K562 (cell line): Measurements from ENCODE around the gene PRRT2. TPM values are rescaled to one million over a fixed set of nuclear protein-coding genes. Genes with fewer than 3 reads are reported as not detected.
A peak's percentile ranks its signal among the peaks of the same experiment; 100 is the strongest.

ENCODE experiments used
- EGR1 ChIP-seq: fragments of 450-650 bp; conservative IDR thresholded peaks from 2 replicates; pipeline ENCODE4 v1.6.1; 2017; ENCODE audit warnings: mild to moderate bottlenecking
- ETV5 ChIP-seq: sonication (generic); formaldehyde crosslinking; IDR thresholded peaks from 2 replicates; pipeline ENCODE4 v1.4.0; 2020; ENCODE audit warnings: low read depth, mild to moderate bottlenecking, missing genetic modification reagents
- FOXA1 ChIP-seq: fragments of 450-650 bp; IDR thresholded peaks from 2 replicates; pipeline ENCODE4 v1.6.1; 2016; ENCODE audit warnings: mild to moderate bottlenecking, borderline replicate concordance
- GABPA ChIP-seq: fragments of 200-800 bp; sonication (Bioruptor generic); conservative IDR thresholded peaks from 2 replicates; pipeline ENCODE4 v1.6.1; 2016; ENCODE audit warnings: low read depth, missing genetic modification characterization, missing compliant biosample characterization
- HDGF ChIP-seq: fragments of 450-650 bp; IDR thresholded peaks from 2 replicates; pipeline ENCODE4 v1.6.1; 2016
- HNRNPLL ChIP-seq: fragments of 200-400 bp; formaldehyde crosslinking; IDR thresholded peaks from 2 replicates; pipeline ENCODE4 v1.6.1; 2017; ENCODE audit warnings: low read length, low read depth, mild to moderate bottlenecking; ENCODE audit not compliant: poor library complexity, severe bottlenecking
- IFI16 ChIP-seq: fragments of 250-450 bp; sonication (Bioruptor Pico); IDR thresholded peaks from 2 replicates; pipeline ENCODE4 v2.1.2; 2022; ENCODE audit warnings: mild to moderate bottlenecking, inconsistent platforms
- KLF13 ChIP-seq: fragments of 450-650 bp; IDR thresholded peaks from 2 replicates; pipeline ENCODE4 v1.6.1; 2016; ENCODE audit warnings: missing genetic modification characterization, low read depth, mild to moderate bottlenecking, missing compliant biosample characterization, moderate library complexity, borderline replicate concordance
- PHF8 ChIP-seq: fragments of 200-600 bp; sonication (generic); IDR thresholded peaks from 2 replicates; pipeline ENCODE4 v1.6.1; 2012; ENCODE audit warnings: mixed run types, mild to moderate bottlenecking, inconsistent platforms, low read length, moderate library complexity, borderline replicate concordance
- POU5F1 ChIP-seq: fragments of 150-350 bp; IDR thresholded peaks from 2 replicates; pipeline ENCODE4 v1.6.1; 2014; ENCODE audit warnings: borderline replicate concordance, low read length, low read depth, mild to moderate bottlenecking; ENCODE audit not compliant: partially characterized antibody
- PURB ChIP-seq: sonication (generic); formaldehyde crosslinking; IDR thresholded peaks from 2 replicates; pipeline ENCODE4 v1.9.0; 2021; ENCODE audit warnings: low read depth, mild to moderate bottlenecking, missing genetic modification reagents
- RBBP5 ChIP-seq: fragments of 200-600 bp; sonication (generic); IDR thresholded peaks from 2 replicates; pipeline ENCODE4 v1.6.1; 2012; ENCODE audit warnings: borderline replicate concordance, mild to moderate bottlenecking, low read length, control low read depth, inconsistent platforms; ENCODE audit not compliant: insufficient read depth, poor library complexity, severe bottlenecking
- SMARCE1 ChIP-seq: fragments of 450-650 bp; IDR thresholded peaks from 2 replicates; pipeline ENCODE4 v1.7.1; 2016; ENCODE audit warnings: mild to moderate bottlenecking
- TEAD1 ChIP-seq, 2 experiments: fragments of 450-650 bp in 1 of 2; sonication (generic) in 1 of 2; formaldehyde crosslinking; IDR thresholded peaks; 2 replicates each; pipeline versions ENCODE4 v1.4.0 to v1.8.0; 2020 to 2022; ENCODE audit warnings: mild to moderate bottlenecking in 2 of 2, missing genetic modification reagents in 1 of 2
- YY1 ChIP-seq, 3 experiments: IDR thresholded peaks; 2 replicates each; pipeline ENCODE4 v1.6.1; 2011; ENCODE audit warnings: low read length in 2 of 3, mild to moderate bottlenecking in 2 of 3, moderate library complexity in 2 of 3, borderline replicate concordance in 1 of 3, control low read depth in 1 of 3, low read depth in 1 of 3; ENCODE audit not compliant: insufficient read depth in 3 of 3, insufficient replicate concordance in 2 of 3, control insufficient read depth in 1 of 3, insufficient read length in 1 of 3; ENCODE audit errors: extremely low read depth in 1 of 3
- ZFP1 ChIP-seq: fragments of 450-650 bp; formaldehyde crosslinking; IDR thresholded peaks from 2 replicates; pipeline ENCODE4 v1.4.0; 2020; ENCODE audit warnings: mild to moderate bottlenecking, mixed read lengths
- ZNF707 ChIP-seq: fragments of 250-450 bp; sonication (Bioruptor Pico); conservative IDR thresholded peaks from 2 replicates; pipeline ENCODE4 v1.8.0; 2022; ENCODE audit warnings: inconsistent platforms, mild to moderate bottlenecking, moderate library complexity
- polyA plus RNA-seq, 8 experiments: library from polyadenylated mRNA; depleted of rRNA in 4 of 8; stranded (reverse) in 5 of 8; unstranded in 3 of 8; fragments of >200 nt; fragmentation: Nextera tagmentation in 2 of 8; fragmentation: Illumina TruSeq in 1 of 8; extraction: Ambion mirVana in 2 of 8; extraction: Trizol in 1 of 8; gene quantifications; 2 replicates each; pipeline versions ENCODE4 v1.2.1 to v1.2.3, GENCODE V29; 2011 to 2014; ENCODE audit warnings: inconsistent platforms in 1 of 8, missing spikeins in 1 of 8
- total RNA-seq, 7 experiments: library from RNA; depleted of rRNA in 6 of 7; stranded (reverse); fragments of >200 nt in 6 of 7; fragmentation: Illumina TruSeq in 2 of 7; extraction: Trizol in 2 of 7; gene quantifications; 2 replicates each; pipeline versions ENCODE4 v1.2.1 to v1.2.3, GENCODE V29; 2011 to 2021; ENCODE audit warnings: low replicate concordance in 1 of 7
- TF ChIP-seq, protein P1 (sequence below), 3 experiments: IDR thresholded peaks in 2 of 3; conservative IDR thresholded peaks in 1 of 3; 2 replicates each; pipeline ENCODE4 v1.5.1; 2011 to 2012; ENCODE audit warnings: low read length in 3 of 3, mild to moderate bottlenecking in 3 of 3, control low read depth in 2 of 3, improper control_type of control experiment in 1 of 3, inconsistent platforms in 1 of 3, low read depth in 1 of 3, mixed read lengths in 1 of 3, moderate library complexity in 1 of 3; ENCODE audit not compliant: insufficient read depth in 2 of 3
- TF ChIP-seq, protein P2 (sequence below), 2 experiments: fragments of 250-450 bp in 1 of 2; fragments of 450-650 bp in 1 of 2; sonication (Bioruptor Pico) in 1 of 2; IDR thresholded peaks; 2 replicates each; pipeline versions ENCODE4 v1.6.1 to v1.8.0; 2016 to 2021; ENCODE audit warnings: mild to moderate bottlenecking in 2 of 2, moderate library complexity in 2 of 2, missing compliant biosample characterization in 1 of 2, missing genetic modification characterization in 1 of 2
- TF ChIP-seq, protein P3 (sequence below): sonication (generic); formaldehyde crosslinking; IDR thresholded peaks from 2 replicates; pipeline ENCODE4 v1.8.1; 2022; ENCODE audit warnings: missing genetic modification reagents
- TF ChIP-seq, protein P4 (sequence below): IDR thresholded peaks from 2 replicates; pipeline ENCODE4 v1.6.1; 2014; ENCODE audit warnings: antibody characterized with exemption

Gene PRRT2
- total and polyA plus RNA-seq, 9 of the 15 experiments (the other 6 are each of a cell fraction or from before 2014, with no cell fraction given), result 0.11 to 1.0 (median 0.42) TPM; not detected in 2

DNA sequence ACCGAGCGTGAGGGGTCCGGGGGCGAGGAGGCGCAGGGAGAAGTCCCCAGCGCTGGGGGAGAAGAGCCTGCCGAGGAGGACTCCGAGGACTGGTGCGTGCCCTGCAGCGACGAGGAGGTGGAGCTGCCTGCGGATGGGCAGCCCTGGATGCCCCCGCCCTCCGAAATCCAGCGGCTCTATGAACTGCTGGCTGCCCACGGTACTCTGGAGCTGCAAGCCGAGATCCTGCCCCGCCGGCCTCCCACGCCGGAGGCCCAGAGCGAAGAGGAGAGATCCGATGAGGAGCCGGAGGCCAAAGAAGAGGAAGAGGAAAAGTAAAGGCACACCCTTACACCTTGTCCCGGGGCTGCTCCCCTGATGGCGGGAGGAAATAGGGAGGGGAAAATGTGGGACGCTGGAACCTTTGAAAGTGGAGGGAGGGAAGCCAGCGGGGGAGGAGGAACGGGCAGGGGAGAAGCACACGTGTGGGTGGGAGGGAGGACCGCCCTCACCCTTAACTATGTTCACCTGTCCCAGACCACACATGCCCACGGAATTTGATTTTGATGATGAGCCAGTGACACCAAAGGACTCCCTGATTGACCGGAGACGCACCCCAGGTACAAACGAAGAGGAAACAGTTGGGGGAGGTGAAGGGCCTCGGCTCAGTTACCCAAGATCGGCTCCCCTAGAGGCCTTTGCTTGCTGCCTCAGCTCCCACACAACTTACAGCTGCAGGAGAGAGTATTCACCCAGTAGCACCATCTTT is 4.9 kb downstream of the PRRT2 start (continued):
- TF ChIP-seq KLF13 (tag) (no peak), SMARCE1 (0 out of 2 replicates have a peak, but pooled peaks have one; percentile 14), ZFP1 (CRISPR knock-in tag) (0 out of 2 replicates have a peak, but pooled peaks have one; percentile 34), HNRNPLL (no peak), PURB (CRISPR knock-in tag) (no peak), PHF8 (peak; percentile 14; the same call in 1 of the 2 replicates), ZNF707 (CRISPR knock-in tag) (no peak), HDGF (0 out of 2 replicates have a peak, but pooled peaks have one; percentile 21), FOXA1 (no peak), RBBP5 (peak; percentile 72), POU5F1 (no peak), GABPA (tag) (no peak), TEAD1 (CRISPR knock-in tag; IDR thresholded peaks at IDR 0.05) (no peak), YY1 (IDR thresholded peaks at IDR 0.05; ENCODE audit: borderline replicate concordance in 1 of 3, control insufficient read depth in 1 of 3, extremely low read depth in 1 of 3, insufficient read depth in 3 of 3, insufficient read length in 1 of 3, insufficient replicate concordance in 2 of 3, low read depth in 1 of 3, low read length in 2 of 3) (peak in 1 of 3 experiments; percentile 13), EGR1 (peak; percentile 77), IFI16 (no peak), ETV5 (CRISPR knock-in tag) (0 out of 2 replicates have a peak, but pooled peaks have one; percentile 2)
- TF ChIP-seq, protein P1, sequence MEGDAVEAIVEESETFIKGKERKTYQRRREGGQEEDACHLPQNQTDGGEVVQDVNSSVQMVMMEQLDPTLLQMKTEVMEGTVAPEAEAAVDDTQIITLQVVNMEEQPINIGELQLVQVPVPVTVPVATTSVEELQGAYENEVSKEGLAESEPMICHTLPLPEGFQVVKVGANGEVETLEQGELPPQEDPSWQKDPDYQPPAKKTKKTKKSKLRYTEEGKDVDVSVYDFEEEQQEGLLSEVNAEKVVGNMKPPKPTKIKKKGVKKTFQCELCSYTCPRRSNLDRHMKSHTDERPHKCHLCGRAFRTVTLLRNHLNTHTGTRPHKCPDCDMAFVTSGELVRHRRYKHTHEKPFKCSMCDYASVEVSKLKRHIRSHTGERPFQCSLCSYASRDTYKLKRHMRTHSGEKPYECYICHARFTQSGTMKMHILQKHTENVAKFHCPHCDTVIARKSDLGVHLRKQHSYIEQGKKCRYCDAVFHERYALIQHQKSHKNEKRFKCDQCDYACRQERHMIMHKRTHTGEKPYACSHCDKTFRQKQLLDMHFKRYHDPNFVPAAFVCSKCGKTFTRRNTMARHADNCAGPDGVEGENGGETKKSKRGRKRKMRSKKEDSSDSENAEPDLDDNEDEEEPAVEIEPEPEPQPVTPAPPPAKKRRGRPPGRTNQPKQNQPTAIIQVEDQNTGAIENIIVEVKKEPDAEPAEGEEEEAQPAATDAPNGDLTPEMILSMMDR (IDR thresholded peaks at IDR 0.05 in 2 of 3, conservative IDR thresholded peaks at IDR 0.05 in 1 of 3; ENCODE audit: insufficient read depth in 2 of 3, low read depth in 1 of 3, low read length in 3 of 3), result peak; percentile 12 to 48 (median 24); a peak in 2 of 6 replicates
- TF ChIP-seq, protein P2, sequence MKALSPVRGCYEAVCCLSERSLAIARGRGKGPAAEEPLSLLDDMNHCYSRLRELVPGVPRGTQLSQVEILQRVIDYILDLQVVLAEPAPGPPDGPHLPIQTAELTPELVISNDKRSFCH (CRISPR knock-in tag; IDR thresholded peaks at IDR 0.05), result no peak
- TF ChIP-seq, protein P2 (tag; IDR thresholded peaks at IDR 0.05), result no peak
- TF ChIP-seq, protein P3, sequence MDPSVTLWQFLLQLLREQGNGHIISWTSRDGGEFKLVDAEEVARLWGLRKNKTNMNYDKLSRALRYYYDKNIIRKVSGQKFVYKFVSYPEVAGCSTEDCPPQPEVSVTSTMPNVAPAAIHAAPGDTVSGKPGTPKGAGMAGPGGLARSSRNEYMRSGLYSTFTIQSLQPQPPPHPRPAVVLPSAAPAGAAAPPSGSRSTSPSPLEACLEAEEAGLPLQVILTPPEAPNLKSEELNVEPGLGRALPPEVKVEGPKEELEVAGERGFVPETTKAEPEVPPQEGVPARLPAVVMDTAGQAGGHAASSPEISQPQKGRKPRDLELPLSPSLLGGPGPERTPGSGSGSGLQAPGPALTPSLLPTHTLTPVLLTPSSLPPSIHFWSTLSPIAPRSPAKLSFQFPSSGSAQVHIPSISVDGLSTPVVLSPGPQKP (CRISPR knock-in tag), result no peak
- TF ChIP-seq, protein P4, sequence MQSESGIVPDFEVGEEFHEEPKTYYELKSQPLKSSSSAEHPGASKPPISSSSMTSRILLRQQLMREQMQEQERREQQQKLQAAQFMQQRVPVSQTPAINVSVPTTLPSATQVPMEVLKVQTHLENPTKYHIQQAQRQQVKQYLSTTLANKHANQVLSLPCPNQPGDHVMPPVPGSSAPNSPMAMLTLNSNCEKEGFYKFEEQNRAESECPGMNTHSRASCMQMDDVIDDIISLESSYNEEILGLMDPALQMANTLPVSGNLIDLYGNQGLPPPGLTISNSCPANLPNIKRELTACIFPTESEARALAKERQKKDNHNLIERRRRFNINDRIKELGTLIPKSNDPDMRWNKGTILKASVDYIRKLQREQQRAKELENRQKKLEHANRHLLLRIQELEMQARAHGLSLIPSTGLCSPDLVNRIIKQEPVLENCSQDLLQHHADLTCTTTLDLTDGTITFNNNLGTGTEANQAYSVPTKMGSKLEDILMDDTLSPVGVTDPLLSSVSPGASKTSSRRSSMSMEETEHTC, result no peak
